GM12875 (cell line): ENCODE data around the gene SENP1.

Experiments
- H3K4me3 ChIP-seq: one replicate; pipeline ENCODE4 v1.5.1; 2011; ENCODE audit warnings: low read depth, low read length, control low read depth
- CTCF ChIP-seq: IDR thresholded peaks from 2 replicates; pipeline ENCODE4 v1.5.1; 2011; ENCODE audit warnings: low read depth, mild to moderate bottlenecking, control low read depth, inconsistent platforms, low read length, moderate library complexity, borderline replicate concordance; ENCODE audit not compliant: insufficient read depth

The SENP1 gene

GRCh38 chr12:48105867-48106680 is at the start of gene SENP1:
TSS of gene SENP1 (minus strand) at chr12:48106079. CDS start at chr12:48101472, 4,607 bp downstream.
- no peak for TF ChIP-seq CTCF

GRCh38 chr12:48151103-48151771 is 45.4 kb upstream of the SENP1 start:
- TF ChIP-seq CTCF = no peak

More at GRCh38 chr12:48105867-48106680, at the start of gene SENP1:
- peak within 1 kb of the TSS; percentile 79 for H3K4me3 ChIP-seq

GRCh38 chr12:48145981-48146380 is 40.1 kb upstream of the SENP1 start:
- no peak overlapping the region for H3K4me3 ChIP-seq
- TF ChIP-seq CTCF = no peak

More at GRCh38 chr12:48151103-48151771, 45.4 kb upstream of the SENP1 start:
- H3K4me3 ChIP-seq = no peak overlapping the region

GRCh38 chr12:48143898-48144297 is 38.0 kb upstream of the SENP1 start:
- H3K4me3 ChIP-seq = no peak overlapping the region
- TF ChIP-seq CTCF = no peak

GRCh38 chr12:48142818-48143674 is 37.2 kb upstream of the SENP1 start:
- H3K4me3 ChIP-seq = no peak overlapping the region
- TF ChIP-seq CTCF = no peak

GRCh38 chr12:48135027-48135426 is 29.1 kb upstream of the SENP1 start:
- no peak for TF ChIP-seq CTCF
- H3K4me3 ChIP-seq = no peak overlapping the region
